H1 (cell line): ENCODE measurements around the gene MMP24. TPM values are rescaled to one million over a fixed set of nuclear protein-coding genes. Genes with fewer than 3 reads are reported as not detected.
A peak's percentile ranks its signal among the peaks of the same experiment; 100 is the strongest.

Experiments used
- CTCF ChIA-PET: fragments of 300-600 bp; sonication (Branson Sonifier 250); formaldehyde crosslinking; loops from one replicate; lab custom pipeline; 2021; ENCODE audit not compliant: partially characterized antibody; lab: Charles Lee
- POLR2A ChIA-PET: fragments of 300-600 bp; sonication (Branson Sonifier 250); formaldehyde crosslinking; loops from one replicate; lab custom pipeline; 2021; ENCODE audit warnings: inconsistent platforms; ENCODE audit not compliant: partially characterized antibody; lab: Charles Lee
- DNase-seq, 2 experiments: peaks; one replicate each; pipeline versions ENCODE4 v3.0.0 to v3.0.0-alpha.2; 2010 to 2022; ENCODE audit warnings: low spot score in 2 of 2, low read depth in 1 of 2, mixed read lengths in 1 of 2
- FAIRE-seq: peaks from 2 replicates; lab custom pipeline; 2011; peaks lifted over from hg19 to GRCh38; lab: Jason Lieb, UNC
- H2AFZ ChIP-seq: 2 replicates; pipeline ENCODE4 v1.8.1; 2012; ENCODE audit warnings: low read length, inconsistent platforms
- H2AK5ac ChIP-seq: 2 replicates; pipeline ENCODE4 v1.6.1; 2013; ENCODE audit warnings: low read depth, low read length
- H2BK120ac ChIP-seq: replicated peaks from 2 replicates; pipeline ENCODE3; 2013; ENCODE audit warnings: low read depth, low read length, inconsistent platforms
- H2BK12ac ChIP-seq: 2 replicates; pipeline ENCODE4 v1.6.1; 2013; ENCODE audit warnings: low read depth, low read length
- H2BK15ac ChIP-seq: 2 replicates; pipeline ENCODE4 v1.6.1; 2013; ENCODE audit warnings: low read length
- H2BK20ac ChIP-seq: 2 replicates; pipeline ENCODE4 v1.6.1; 2013; ENCODE audit warnings: low read length
- H2BK5ac ChIP-seq: 2 replicates; pipeline ENCODE4 v1.6.1; 2013; ENCODE audit warnings: low read depth, low read length
- H3K14ac ChIP-seq: 2 replicates; pipeline ENCODE4 v1.6.1; 2013; ENCODE audit warnings: inconsistent platforms; ENCODE audit not compliant: insufficient read length
- H3K18ac ChIP-seq: 2 replicates; pipeline ENCODE4 v1.6.1; 2013; ENCODE audit warnings: low read length; ENCODE audit errors: extremely low read depth
- H3K23ac ChIP-seq: 2 replicates; pipeline ENCODE4 v1.6.1; 2013; ENCODE audit warnings: inconsistent platforms; ENCODE audit not compliant: insufficient read length
- H3K23me2 ChIP-seq: 2 replicates; pipeline ENCODE4 v1.6.1; 2013; ENCODE audit warnings: low read depth, low read length
- H3K27ac ChIP-seq: 2 replicates; pipeline ENCODE4 v1.6.1; 2011; ENCODE audit warnings: low read depth, low read length, inconsistent platforms
- H3K27me3 ChIP-seq, 4 experiments: replicated peaks in 1 of 4; 1 replicate in 1 of 4; 2 replicates in 3 of 4; pipeline versions ENCODE4 v1.6.1 to v1.8.1; 2011 to 2013; ENCODE audit warnings: low read length in 3 of 4, mild to moderate bottlenecking in 3 of 4, inconsistent platforms in 2 of 4, mixed read lengths in 2 of 4, moderate library complexity in 1 of 4; ENCODE audit not compliant: control insufficient read depth in 3 of 4, insufficient read depth in 3 of 4; ENCODE audit errors: extremely low read depth in 1 of 4
- H3K36me3 ChIP-seq, 4 experiments: 2 replicates each; pipeline versions ENCODE4 v1.6.1 to v1.8.1; 2011 to 2013; ENCODE audit warnings: mild to moderate bottlenecking in 4 of 4, low read length in 3 of 4, moderate library complexity in 2 of 4, control low read depth in 1 of 4, inconsistent platforms in 1 of 4; ENCODE audit not compliant: insufficient read depth in 4 of 4, control insufficient read depth in 2 of 4
- H3K4ac ChIP-seq: replicated peaks from 2 replicates; pipeline ENCODE3; 2013; ENCODE audit warnings: low read length, low read depth, mixed read lengths, inconsistent platforms; ENCODE audit not compliant: insufficient read length
- H3K4me1 ChIP-seq, 4 experiments: replicated peaks in 1 of 4; 1 replicate in 1 of 4; 2 replicates in 3 of 4; pipeline versions ENCODE4 v1.6.1 to v1.8.1; 2011 to 2013; ENCODE audit warnings: low read length in 3 of 4, inconsistent platforms in 2 of 4, mixed read lengths in 1 of 4; ENCODE audit not compliant: insufficient read depth in 4 of 4, control insufficient read depth in 3 of 4
- H3K4me2 ChIP-seq, 2 experiments: 2 replicates each; pipeline versions ENCODE4 v1.6.1 to v1.8.1; 2011 to 2013; ENCODE audit warnings: low read depth in 2 of 2, low read length in 2 of 2, control low read depth in 1 of 2, inconsistent platforms in 1 of 2, mild to moderate bottlenecking in 1 of 2; ENCODE audit not compliant: insufficient read depth in 1 of 2
- H3K4me3 ChIP-seq, 4 experiments: fragments of 200-600, 300-600 bp in 1 of 4; sonication (generic), shearing (Covaris generic), sonication (Bioruptor Twin) in 1 of 4; 2 replicates each; pipeline versions ENCODE4 v1.5.1 to v1.8.1; 2011 to 2016; ENCODE audit warnings: low read length in 4 of 4, low read depth in 3 of 4, control low read depth in 2 of 4, inconsistent platforms in 2 of 4, mild to moderate bottlenecking in 2 of 4, mixed read lengths in 1 of 4, moderate library complexity in 1 of 4; ENCODE audit not compliant: insufficient read depth in 2 of 4; ENCODE audit errors: extremely low read depth in 1 of 4
- H3K56ac ChIP-seq: replicated peaks from 2 replicates; pipeline ENCODE3; 2013; ENCODE audit warnings: low read depth, mild to moderate bottlenecking, mixed read lengths, low read length, inconsistent platforms; ENCODE audit not compliant: insufficient read length
- H3K79me1 ChIP-seq: 2 replicates; pipeline ENCODE4 v1.6.1; 2013; ENCODE audit warnings: low read depth, low read length, control low read depth
- H3K79me2 ChIP-seq, 2 experiments: 2 replicates each; pipeline versions ENCODE4 v1.6.1 to v1.8.1; 2012 to 2013; ENCODE audit warnings: low read length in 2 of 2, mild to moderate bottlenecking in 2 of 2, inconsistent platforms in 1 of 2; ENCODE audit not compliant: insufficient read depth in 2 of 2, control insufficient read depth in 1 of 2
- H3K9ac ChIP-seq, 4 experiments: replicated peaks in 1 of 4; 1 replicate in 1 of 4; 2 replicates in 3 of 4; pipeline versions ENCODE4 v1.6.1 to v1.8.1; 2011 to 2013; ENCODE audit warnings: low read depth in 3 of 4, low read length in 3 of 4, control low read depth in 2 of 4, mild to moderate bottlenecking in 2 of 4, moderate library complexity in 2 of 4, inconsistent platforms in 1 of 4; ENCODE audit errors: extremely low read depth in 1 of 4
- H3K9me3 ChIP-seq, 2 experiments: 2 replicates each; pipeline versions ENCODE4 v1.6.1 to v1.8.1; 2012 to 2013; ENCODE audit warnings: mild to moderate bottlenecking in 2 of 2, moderate library complexity in 2 of 2, control low read depth in 1 of 2, inconsistent platforms in 1 of 2, low read depth in 1 of 2, low read length in 1 of 2, mixed read lengths in 1 of 2; ENCODE audit not compliant: insufficient read depth in 2 of 2
- H4K20me1 ChIP-seq, 2 experiments: replicated peaks in 1 of 2; 2 replicates each; pipeline versions ENCODE3 to v1.8.1; 2011 to 2013; ENCODE audit warnings: inconsistent platforms in 2 of 2, low read length in 2 of 2, mild to moderate bottlenecking in 1 of 2; ENCODE audit not compliant: insufficient read depth in 2 of 2, control insufficient read depth in 1 of 2
- H4K5ac ChIP-seq: 2 replicates; pipeline ENCODE4 v1.6.1; 2013; ENCODE audit warnings: low read length, low read depth, mixed read lengths, inconsistent platforms; ENCODE audit not compliant: insufficient read length
- H4K8ac ChIP-seq: 2 replicates; pipeline ENCODE4 v1.8.0; 2013; ENCODE audit warnings: mild to moderate bottlenecking, moderate library complexity, low read length, inconsistent platforms; ENCODE audit not compliant: insufficient read depth; ENCODE audit errors: extremely low read depth
- H4K91ac ChIP-seq: replicated peaks from 2 replicates; pipeline ENCODE3; 2013; ENCODE audit warnings: low read length, mixed read lengths, inconsistent platforms; ENCODE audit not compliant: insufficient read length
- CREB1 ChIP-seq: IDR thresholded peaks from 2 replicates; pipeline ENCODE4 v1.6.1; 2012; ENCODE audit warnings: inconsistent platforms
- E2F6 ChIP-seq: IDR thresholded peaks from 2 replicates; pipeline ENCODE4 v1.6.1; 2012; ENCODE audit warnings: inconsistent platforms
- MAX ChIP-seq: IDR thresholded peaks from 2 replicates; pipeline ENCODE4 v1.6.1; 2012; ENCODE audit warnings: inconsistent platforms
- POLR2AphosphoS5 ChIP-seq: IDR thresholded peaks from 2 replicates; pipeline ENCODE4 v1.6.1; 2011; ENCODE audit warnings: low read depth, low read length
- RAD21 ChIP-seq, 2 experiments: IDR thresholded peaks in 1 of 2; conservative IDR thresholded peaks in 1 of 2; 2 replicates each; pipeline ENCODE4 v1.6.1; 2011; ENCODE audit warnings: low read depth in 2 of 2, low read length in 2 of 2, improper control_type of control experiment in 1 of 2, inconsistent platforms in 1 of 2, mild to moderate bottlenecking in 1 of 2, moderate library complexity in 1 of 2
- YY1 ChIP-seq: IDR thresholded peaks from 2 replicates; pipeline ENCODE4 v1.6.1; 2011; ENCODE audit warnings: low read depth, mild to moderate bottlenecking, low read length
- ZNF274 ChIP-seq: IDR thresholded peaks from 2 replicates; pipeline ENCODE4 v1.7.0; 2012; ENCODE audit warnings: low read length, borderline replicate concordance; ENCODE audit errors: extremely low read depth
- WGBS, 2 experiments: shearing (Covaris generic) in 1 of 2; methylation state at CpG; one replicate each; pipeline versions ENCODE4 v1.1.6 to v1.1.7; 2013 to 2015; ENCODE audit warnings: low lambda C conversion rate in 2 of 2, mixed read lengths in 2 of 2, inconsistent platforms in 1 of 2, low coverage in 1 of 2, missing lambda C conversion rate in 1 of 2; ENCODE audit not compliant: insufficient replicate concordance in 2 of 2, insufficient coverage in 1 of 2, insufficient read length in 1 of 2; ENCODE audit errors: extremely low coverage in 1 of 2, missing lambda C conversion rate in 1 of 2; 5-methylcytosine and 5-hydroxymethylcytosine counted together
- polyA plus RNA-seq, 7 experiments: library from polyadenylated mRNA; depleted of rRNA in 3 of 7; stranded (reverse) in 5 of 7; unstranded in 2 of 7; fragments of >200 nt in 5 of 7; fragments of 200-250 nt in 2 of 7; gene quantifications; 1 replicate in 5 of 7; 2 replicates in 1 of 7; 4 replicates in 1 of 7; pipeline versions ENCODE4 v1.2.1 to v1.2.3, GENCODE V29; 2011 to 2013; ENCODE audit warnings: missing spikeins in 2 of 7, mixed read lengths in 2 of 7
- total RNA-seq: library from RNA; stranded (reverse); fragmentation: NEBNext Ultra II Directional; extraction: Animal tissue kit (Norgen Biotek cat#: 25700); gene quantifications from 2 replicates; pipeline ENCODE4 v1.2.1, GENCODE V29; 2021

Gene MMP24
- total and polyA plus RNA-seq, 2 of the 8 experiments (the other 6 are each of a cell fraction or from before 2014, with no cell fraction given): 18.8 to 21.4 TPM

- FAIRE-seq (peak; percentile 83), DNase-seq (peak in 1 of 2 experiments; percentile 93)
- H3K9me3 ChIP-seq: no peaks in the 10 kb centered on the region
- CTCF ChIA-PET: interaction anchor here (0.6 to 11.5 kb wide), 33 partner anchors 9 to 522 kb away, joined by 3 to 135 read pairs (median 4); partner anchors contain the start of gene EDEM2
- H3K4ac ChIP-seq: no peak overlapping the region
- H3K79me1 ChIP-seq: no peaks in the 10 kb centered on the region
- H3K9ac ChIP-seq: no peak overlapping the region
- H2BK120ac ChIP-seq: no peak overlapping the region
- H3K27ac ChIP-seq: no peak overlapping the region
- no peaks in the 10 kb centered on the region for H3K23me2 ChIP-seq
- no peak overlapping the region for H3K56ac ChIP-seq
- peaks cover 0 to 9% (median 0%) of the 10 kb centered on the region in 4 experiments; a peak in 3 of 8 replicates for H3K36me3 ChIP-seq
- peak overlapping the region; percentile 82; the same call in 1 of the 2 replicates for H2BK20ac ChIP-seq
- no peak overlapping the region for H2AFZ ChIP-seq
- H4K20me1 ChIP-seq: no peaks in the 10 kb centered on the region
- peak overlapping the region; percentile 75 for H2BK12ac ChIP-seq
- 0 out of 2 replicates have a peak overlapping the region, but pooled peaks have one; percentile 40 for H4K8ac ChIP-seq
- 59% methylated on average over 14 of the region's 14 CpGs; no CpG with 5 or more reads in 1 of the 2 experiments for WGBS, 2 experiments
- H4K91ac ChIP-seq: peak overlapping the region; percentile 79
- H3K23ac ChIP-seq: no peak overlapping the region
- peak overlapping the region; percentile 46 for H2BK15ac ChIP-seq
- H3K4me2 ChIP-seq: no peak overlapping the region
- H3K4me1 ChIP-seq: peaks cover 0 to 9% (median 3%) of the 10 kb centered on the region in 4 experiments; a peak in 6 of 7 replicates
- no peak overlapping the region for H3K4me3 ChIP-seq
- H3K79me2 ChIP-seq: no peaks in the 10 kb centered on the region
- H3K14ac ChIP-seq: no peak overlapping the region
- no peak overlapping the region for H4K5ac ChIP-seq
- H2AK5ac ChIP-seq: peak overlapping the region; percentile 24; the same call in 1 of the 2 replicates
- H2BK5ac ChIP-seq: peak overlapping the region; percentile 75
- no peaks in the 10 kb centered on the region for H3K27me3 ChIP-seq
- POLR2A ChIA-PET: interaction anchor here (1.1 to 7.2 kb wide), 5 partner anchors 5 to 123 kb away, joined by 3 to 98 read pairs (median 4); partner anchors contain the start of gene MMP24OS
- peak overlapping the region; percentile 75 for H3K18ac ChIP-seq
- TF ChIP-seq RAD21 (IDR thresholded peaks at IDR 0.05 in 1 of 2, conservative IDR thresholded peaks at IDR 0.05 in 1 of 2; ENCODE audit: low read depth in 2 of 2, low read length in 2 of 2): peak; percentile 97
- TF ChIP-seq YY1: peak; percentile 37; the same call in 1 of the 2 replicates
- TF ChIP-seq MAX: peak; percentile 54
- TF ChIP-seq POLR2AphosphoS5: peak; percentile 49; the same call in 1 of the 2 replicates
- TF ChIP-seq CREB1: peak; percentile 44; the same call in 1 of the 2 replicates
- peak; percentile 28; the same call in 1 of the 2 replicates for TF ChIP-seq E2F6
- no peak for TF ChIP-seq ZNF274
Measured at GRCh38 chr20:35269055-35269781, 42.7 kb downstream of the MMP24 start.
